ENCODE results near the gene HNRNPUL1. TPM values are rescaled to one million over a fixed set of nuclear protein-coding genes. Genes with fewer than 3 reads are reported as not detected.
"Not testable (repeated sequence)": the region's sequence is repeated elsewhere in the genome, so short reads cannot be mapped to it uniquely, and the experiment has no call there.

HNRNPUL1 gene
- total RNA-seq, 1 donor from 2014 or later = 64.7 TPM

- no peak for DNase-seq
These were observed 63.5 kb downstream of the HNRNPUL1 start for GRCh38 chr19:41327576-41328156.

- DNase-seq = no peak
These were observed 64.1 kb downstream of the HNRNPUL1 start for GRCh38 chr19:41328157-41328841.

- no peak for DNase-seq
These were observed 64.7 kb downstream of the HNRNPUL1 start for GRCh38 chr19:41328842-41329225.

- no peak for DNase-seq
These were observed 66.3 kb downstream of the HNRNPUL1 start for GRCh38 chr19:41330481-41330880.

- DNase-seq = no peak
These were observed 66.9 kb downstream of the HNRNPUL1 start for GRCh38 chr19:41330946-41331678.

- DNase-seq = no peak
These were observed 67.8 kb downstream of the HNRNPUL1 start for GRCh38 chr19:41332000-41332399.

- DNase-seq = no peak
These were observed 68.3 kb downstream of the HNRNPUL1 start for GRCh38 chr19:41332468-41332867.

GRCh38 chr19:41334793-41335192, 70.6 kb downstream of the HNRNPUL1 start:
- no peak for DNase-seq

- DNase-seq = no peak
These were observed 71.3 kb downstream of the HNRNPUL1 start for GRCh38 chr19:41335467-41335866.

GRCh38 chr19:41339936-41340335, 75.8 kb downstream of the HNRNPUL1 start:
- DNase-seq = no peak

GRCh38 chr19:41341669-41342490, 77.7 kb downstream of the HNRNPUL1 start:
- no peak for DNase-seq

- no peak for DNase-seq
These were observed 80.0 kb downstream of the HNRNPUL1 start for GRCh38 chr19:41344162-41344561.

GRCh38 chr19:41346916-41347315, 82.7 kb downstream of the HNRNPUL1 start:
- DNase-seq = not testable (repeated sequence)

GRCh38 chr19:41350735-41351338, 86.7 kb downstream of the HNRNPUL1 start:
- no peak for DNase-seq

GRCh38 chr19:41351339-41352245, 87.4 kb downstream of the HNRNPUL1 start:
- no peak for DNase-seq

GRCh38 chr19:41352279-41352608, 88.1 kb downstream of the HNRNPUL1 start:
- no peak for DNase-seq

GRCh38 chr19:41352609-41353465, 88.7 kb downstream of the HNRNPUL1 start:
- DNase-seq = no peak

GRCh38 chr19:41353466-41354342, 89.5 kb downstream of the HNRNPUL1 start, which contains the start of gene TGFB1:
TSS of gene TGFB1 (minus strand) at chr19:41353922. CDS start at chr19:41353044, 878 bp downstream.
- peak; percentile 45 for DNase-seq

- DNase-seq = no peak
These were observed 90.3 kb downstream of the HNRNPUL1 start for GRCh38 chr19:41354343-41354953.

Measured in occipital lobe (tissue), 2 donors.